Gastroesophageal sphincter (tissue), 4 donors: ENCODE data around the gene LETM1. TPM values are rescaled to one million over a fixed set of nuclear protein-coding genes. Genes with fewer than 3 reads are reported as not detected.

Experiments used
- ATAC-seq: fragments of 150-250 bp; one replicate; pipeline ENCODE4 v1.9.1; 2016; ENCODE audit warnings: mild to moderate bottlenecking, moderate library complexity
- H3K27ac ChIP-seq, 4 donors: fragments of 200-600 bp; sonication (generic) in 3 of 4; 1 replicate in 3 of 4; 2 replicates in 1 of 4; pipeline ENCODE4 v1.5.1; 2016 to 2019
- H3K27me3 ChIP-seq: fragments of 200-600 bp; sonication (generic); one replicate; pipeline ENCODE4 v1.5.1; 2019
- H3K36me3 ChIP-seq, 2 donors: fragments of 200-600 bp; sonication (generic); one replicate each; pipeline ENCODE4 v1.5.1; 2019; ENCODE audit warnings: control low read depth in 1 of 2
- H3K4me1 ChIP-seq, 3 donors: fragments of 200-600 bp; sonication (generic); 1 replicate in 2 of 3; 2 replicates in 1 of 3; pipeline ENCODE4 v1.5.1; 2016 to 2019; ENCODE audit warnings: control low read depth in 2 of 3
- H3K4me3 ChIP-seq, 2 donors: fragments of 200-600 bp; sonication (generic); one replicate each; pipeline ENCODE4 v1.5.1; 2019; ENCODE audit warnings: mild to moderate bottlenecking in 1 of 2, moderate library complexity in 1 of 2
- H3K9me3 ChIP-seq, 3 donors: fragments of 200-600 bp; sonication (generic); one replicate each; pipeline ENCODE4 v1.5.1; 2017 to 2019; ENCODE audit warnings: control low read depth in 2 of 3
- CTCF ChIP-seq, 4 experiments: fragments of 200-600 bp in 2 of 4; fragments of 450-650 bp in 2 of 4; sonication (generic) in 1 of 4; IDR thresholded peaks; one replicate each; pipeline ENCODE4 v1.5.1; 2017 to 2019; ENCODE audit warnings: antibody characterized with exemption in 4 of 4, mild to moderate bottlenecking in 2 of 4, moderate library complexity in 2 of 4
- EP300 ChIP-seq: sonication (generic); formaldehyde crosslinking; IDR thresholded peaks from one replicate; pipeline ENCODE4 v1.6.1; 2017; ENCODE audit warnings: antibody characterized with exemption, mild to moderate bottlenecking
- POLR2A ChIP-seq, 2 donors: fragments of 450-650 bp; IDR thresholded peaks; one replicate each; pipeline ENCODE4 v1.6.1; 2017; ENCODE audit warnings: antibody characterized with exemption in 2 of 2, mild to moderate bottlenecking in 2 of 2, moderate library complexity in 1 of 2
- POLR2AphosphoS5 ChIP-seq: sonication (generic); formaldehyde crosslinking; IDR thresholded peaks from one replicate; pipeline ENCODE4 v1.6.1; 2017; ENCODE audit warnings: antibody characterized with exemption
- WGBS, 2 donors: methylation state at CpG; one replicate each; pipeline ENCODE4 v1.1.5; 2018; ENCODE audit warnings: low coverage in 1 of 2; 5-methylcytosine and 5-hydroxymethylcytosine counted together
- total RNA-seq, 4 donors: library from RNA; depleted of rRNA; stranded (reverse); fragments of >200 nt; gene quantifications; one replicate each; pipeline ENCODE4 v1.1.0, GENCODE V29; 2016

Gene LETM1
- total RNA-seq, 4 donors from 2014 or later = 24.0 to 29.2 (median 26.9) TPM

DNA sequence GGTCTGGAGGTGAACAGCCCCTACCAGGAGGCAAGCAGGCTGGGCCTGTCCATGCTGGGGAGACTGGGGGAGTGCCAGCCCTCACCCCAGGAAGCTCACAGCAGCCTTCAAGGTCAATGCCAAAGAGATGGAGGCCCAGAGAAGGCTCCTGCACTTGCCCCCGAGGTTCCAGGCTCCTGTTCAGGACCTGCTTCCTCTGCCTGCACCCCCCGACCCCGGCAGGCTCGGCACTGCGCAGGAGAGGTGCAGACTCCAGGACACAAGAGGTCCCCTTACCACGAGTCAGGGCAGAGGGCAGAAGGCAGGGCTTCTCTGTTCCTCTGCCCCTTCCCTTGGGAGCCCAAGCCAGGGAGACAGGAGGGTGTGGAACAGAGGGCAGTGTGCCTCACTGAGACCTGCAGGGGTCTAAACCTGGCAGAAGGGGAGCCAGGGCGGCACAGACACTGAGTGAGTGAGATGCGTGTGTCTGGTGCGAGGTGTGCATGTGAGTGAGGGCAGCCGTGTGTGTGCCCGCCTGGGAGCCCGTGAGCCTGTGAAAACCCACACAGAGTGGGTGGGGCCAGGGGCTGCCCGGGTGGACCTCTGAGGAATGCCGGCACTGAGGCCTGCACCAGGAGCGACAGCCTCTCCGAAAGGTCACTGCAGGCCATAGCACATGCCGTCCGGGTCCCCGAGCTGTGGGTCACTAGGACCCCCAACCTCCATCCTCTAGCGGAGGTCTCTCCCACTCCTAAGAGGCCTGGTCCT is 93.5 kb downstream of the LETM1 start:
- Histone ChIP-seq H3K27ac (no peak overlapping the region), H3K4me1 (peaks cover 0 to 29% (median 13%) of the 10 kb centered on the region in 3 donors), H3K36me3 (no peaks in the 10 kb centered on the region), H3K27me3 (peaks cover 27% of the 10 kb centered on the region), H3K9me3 (no peaks in the 10 kb centered on the region), H3K4me3 (no peak overlapping the region)
- no peak for TF ChIP-seq CTCF (IDR thresholded peaks at IDR 0.05)
- TF ChIP-seq POLR2AphosphoS5 = no peak
- no peak for TF ChIP-seq POLR2A (IDR thresholded peaks at IDR 0.05)
- no peak for TF ChIP-seq EP300
- no peak for ATAC-seq
- WGBS, 2 donors = 88% methylated on average over 3 of the region's 20 CpGs; no CpG with 5 or more reads in 1 of the 2 donors

Other genes starting within 250 kb of the LETM1 start
- gene FAM53A, start 171.8 kb downstream of the LETM1 start, total RNA-seq = 10 to 100 TPM in 1 of 4 donors, 1 to 10 TPM in 3; 1.2 to 18.4 (median 4.9) TPM
- 10 to 100 TPM; 34.1 to 54.0 (median 38.6) TPM for gene SLBP, start 143.8 kb downstream of the LETM1 start, total RNA-seq
- 10 to 100 TPM; 46.6 to 94.2 (median 64.6) TPM for gene TMEM129, start 134.8 kb downstream of the LETM1 start, total RNA-seq
- 1 to 10 TPM; 6.0 to 8.2 (median 7.1) TPM for gene TACC3, start 134.6 kb downstream of the LETM1 start, total RNA-seq
- gene FGFR3, start 62.9 kb downstream of the LETM1 start, total RNA-seq = 10 to 100 TPM in 1 of 4 donors, 1 to 10 TPM in 3; 1.4 to 17.7 (median 1.8) TPM
- gene NSD2, start 15.2 kb upstream of the LETM1 start, total RNA-seq = 10 to 100 TPM; 37.8 to 47.3 (median 39.4) TPM
- 10 to 100 TPM; 14.5 to 19.4 (median 17.5) TPM for gene NELFA, start 152.8 kb upstream of the LETM1 start, total RNA-seq
- gene NAT8L, start 203.2 kb upstream of the LETM1 start, total RNA-seq = under 1 TPM in 3 of 4 donors, not detected in 1; 0.15 to 0.40 (median 0.35) TPM